IMR-90 (cell line): ENCODE results near the gene TPO. TPM values are rescaled to one million over a fixed set of nuclear protein-coding genes. Genes with fewer than 3 reads are reported as not detected.

Experiments used
- ATAC-seq: fragments of 200-7000 bp; cut with Tn5 transposase; 2 replicates; pipeline ENCODE4 v1.9.1; 2020; ENCODE audit warnings: low read depth, mild to moderate bottlenecking, moderate library complexity
- BruUV-seq: library from RNA; stranded (reverse); fragments of 400-500 nt; replicated peaks from 2 replicates; lab custom pipeline; 2021; lab: Mats Ljungman, UMichigan
- CTCF ChIA-PET: fragments of 300-600 bp; formaldehyde crosslinking; extraction: SDS; loops from one replicate; lab custom pipeline; 2021; ENCODE audit warnings: antibody characterized with exemption; lab: Yijun Ruan, JAX
- POLR2A ChIA-PET: fragments of 300-600 bp; sonication (Branson Sonifier 250); formaldehyde crosslinking; loops from one replicate; lab custom pipeline; 2022; ENCODE audit warnings: antibody characterized with exemption; ENCODE audit not compliant: unreplicated experiment; lab: Charles Lee
- DNase-seq: peaks from one replicate; pipeline ENCODE4 v3.0.0; 2013
- H2AFZ ChIP-seq: replicated peaks from 2 replicates; pipeline ENCODE3; 2013; ENCODE audit warnings: low read length, mild to moderate bottlenecking; ENCODE audit not compliant: poor library complexity
- H2AK5ac ChIP-seq: 2 replicates; pipeline ENCODE4 v1.6.1; 2013; ENCODE audit warnings: low read depth, low read length, inconsistent platforms
- H2AK9ac ChIP-seq: replicated peaks from 2 replicates; pipeline ENCODE3; 2013; ENCODE audit warnings: mild to moderate bottlenecking, low read depth, low read length, moderate library complexity; ENCODE audit not compliant: poor library complexity
- H2BK120ac ChIP-seq: 2 replicates; pipeline ENCODE4 v1.6.1; 2013; ENCODE audit warnings: low read depth, low read length, inconsistent platforms
- H2BK15ac ChIP-seq: 3 replicates; pipeline ENCODE4 v1.6.1; 2013; ENCODE audit warnings: low read depth, low read length, inconsistent platforms
- H2BK20ac ChIP-seq: 2 replicates; pipeline ENCODE4 v1.6.1; 2013; ENCODE audit warnings: low read depth, mild to moderate bottlenecking, inconsistent platforms, low read length, moderate library complexity
- H2BK5ac ChIP-seq: 2 replicates; pipeline ENCODE4 v1.6.1; 2013; ENCODE audit warnings: mild to moderate bottlenecking, low read depth, low read length, inconsistent platforms; ENCODE audit not compliant: poor library complexity, severe bottlenecking
- H3K14ac ChIP-seq: replicated peaks from 2 replicates; pipeline ENCODE4 v1.6.1; 2013; ENCODE audit warnings: low read depth, low read length, inconsistent platforms
- H3K18ac ChIP-seq: 2 replicates; pipeline ENCODE4 v1.6.1; 2013; ENCODE audit warnings: low read depth, low read length, control low read depth
- H3K23ac ChIP-seq: 2 replicates; pipeline ENCODE4 v1.6.1; 2013; ENCODE audit warnings: low read depth, low read length, inconsistent platforms
- H3K27ac ChIP-seq: 2 replicates; pipeline ENCODE4 v1.5.1; 2013; ENCODE audit warnings: mild to moderate bottlenecking, control low read depth, low read length; ENCODE audit not compliant: insufficient read depth
- H3K27me3 ChIP-seq: 2 replicates; pipeline ENCODE4 v1.6.1; 2013; ENCODE audit warnings: low read length; ENCODE audit not compliant: control insufficient read depth, insufficient read depth
- H3K36me3 ChIP-seq: 2 replicates; pipeline ENCODE4 v1.6.1; 2013; ENCODE audit warnings: low read length, mixed read lengths; ENCODE audit not compliant: control insufficient read depth, insufficient read depth
- H3K4ac ChIP-seq: 2 replicates; pipeline ENCODE4 v1.6.1; 2013; ENCODE audit warnings: low read depth, low read length, inconsistent platforms
- H3K4me1 ChIP-seq: 2 replicates; pipeline ENCODE4 v1.6.1; 2013; ENCODE audit warnings: low read length, mixed read lengths; ENCODE audit not compliant: control insufficient read depth, insufficient read depth
- H3K4me2 ChIP-seq: 2 replicates; pipeline ENCODE4 v1.6.1; 2013; ENCODE audit warnings: low read depth, mild to moderate bottlenecking, control low read depth, low read length, moderate library complexity
- H3K4me3 ChIP-seq: 2 replicates; pipeline ENCODE4 v1.5.1; 2013; ENCODE audit warnings: low read depth, mild to moderate bottlenecking, control low read depth, low read length, moderate library complexity; ENCODE audit not compliant: insufficient read depth
- H3K56ac ChIP-seq: 2 replicates; pipeline ENCODE4 v1.6.1; 2013; ENCODE audit warnings: low read length, inconsistent platforms; ENCODE audit not compliant: insufficient read depth; ENCODE audit errors: extremely low read depth
- H3K79me1 ChIP-seq, 2 experiments: 2 replicates each; pipeline ENCODE4 v1.6.1; 2013; ENCODE audit warnings: low read length in 2 of 2, inconsistent platforms in 1 of 2, low read depth in 1 of 2
- H3K9ac ChIP-seq: 2 replicates; pipeline ENCODE4 v1.6.1; 2013; ENCODE audit warnings: low read depth, low read length, control low read depth
- H3K9me1 ChIP-seq: 2 replicates; pipeline ENCODE4 v1.6.1; 2013; ENCODE audit warnings: low read length, inconsistent platforms; ENCODE audit not compliant: insufficient read depth
- H3K9me3 ChIP-seq: 2 replicates; pipeline ENCODE4 v1.6.1; 2013; ENCODE audit warnings: low read length; ENCODE audit not compliant: control insufficient read depth, insufficient read depth
- H4K20me1 ChIP-seq: 2 replicates; pipeline ENCODE4 v1.6.1; 2013; ENCODE audit warnings: low read length, inconsistent platforms; ENCODE audit not compliant: insufficient read depth
- H4K5ac ChIP-seq: 2 replicates; pipeline ENCODE4 v1.6.1; 2013; ENCODE audit warnings: mild to moderate bottlenecking, low read depth, low read length, control low read depth
- H4K8ac ChIP-seq, 2 experiments: 2 replicates each; pipeline ENCODE4 v1.6.1; 2013; ENCODE audit warnings: low read depth in 2 of 2, low read length in 2 of 2, control low read depth in 1 of 2, inconsistent platforms in 1 of 2
- H4K91ac ChIP-seq: 2 replicates; pipeline ENCODE4 v1.6.1; 2013; ENCODE audit warnings: low read depth, low read length, inconsistent platforms; ENCODE audit not compliant: insufficient read depth
- FOS ChIP-seq: fragments of 150-350 bp; IDR thresholded peaks from 2 replicates; pipeline ENCODE4 v1.6.1; 2016; ENCODE audit warnings: low read depth, low read length
- WGBS, 2 experiments: methylation state at CpG; one replicate each; pipeline versions ENCODE4 v1.1.5 to v1.1.7; 2013; ENCODE audit warnings: missing lambda C conversion rate in 2 of 2; ENCODE audit not compliant: insufficient read length in 1 of 2; ENCODE audit errors: extremely low coverage in 2 of 2; 5-methylcytosine and 5-hydroxymethylcytosine counted together
- dilution Hi-C: fragments of 300-500 bp; cut with HindIII; formaldehyde crosslinking; loops from one replicate; pipeline ENCODE4 v1.14.3; 2018; ENCODE audit warnings: low sequenced_read_pairs; ENCODE audit not compliant: unreplicated experiment
- in situ Hi-C: fragments of 300-500 bp; cut with MboI; formaldehyde crosslinking; loops from 3 replicates; pipeline ENCODE4 v1.14.3; 2019; ENCODE audit warnings: low sequenced_read_pairs, inconsistent platforms, mixed read lengths
- intact Hi-C: fragments of 100-400 bp; cut with micrococcal nuclease; formaldehyde crosslinking; loops from 2 replicates; pipeline ENCODE4 v1.10.0; 2022
- polyA plus RNA-seq, 3 experiments: library from polyadenylated mRNA; depleted of rRNA; stranded (reverse); fragments of >200 nt; gene quantifications; 2 replicates each; pipeline ENCODE4 v1.2.3, GENCODE V29; 2012; ENCODE audit warnings: low replicate concordance in 1 of 3
- total RNA-seq: library from RNA; depleted of rRNA; stranded (reverse); fragments of >200 nt; gene quantifications from 2 replicates; pipeline ENCODE4 v1.2.3, GENCODE V29; 2012

Gene TPO
- total and polyA plus RNA-seq, 2 of the 4 experiments (the other 2 are of a cell fraction) = not detected

GRCh38 chr2:1459727-1460126 lies 46.5 kb downstream of the TPO start:
- Histone ChIP-seq H3K14ac (no peak overlapping the region), H2AK9ac (no peak overlapping the region), H3K9me1 (no peaks in the 10 kb centered on the region), H2AFZ (no peak overlapping the region), H3K4me2 (no peak overlapping the region), H2BK20ac (no peak overlapping the region), H3K18ac (no peak overlapping the region), H3K4me1 (no peaks in the 10 kb centered on the region), H3K23ac (no peak overlapping the region), H4K5ac (no peak overlapping the region), H4K8ac (no peak overlapping the region), H2BK15ac (no peak overlapping the region), H2AK5ac (no peak overlapping the region), H2BK120ac (no peak overlapping the region), H2BK5ac (no peak overlapping the region), H3K79me1 (no peaks in the 10 kb centered on the region), H3K9ac (no peak overlapping the region), H3K56ac (no peak overlapping the region), H3K9me3 (peaks cover 14% of the 10 kb centered on the region; the same call in 1 of the 2 replicates), H3K4ac (no peak overlapping the region), H3K4me3 (no peak overlapping the region), H3K36me3 (no peaks in the 10 kb centered on the region), H3K27ac (no peak overlapping the region), H4K20me1 (no peaks in the 10 kb centered on the region), H4K91ac (no peak overlapping the region), H3K27me3 (no peaks in the 10 kb centered on the region)
- ATAC-seq (no peak), DNase-seq (no peak)
- CTCF ChIA-PET = no interaction called here
- 20% methylated on average over 1 of the region's 7 CpGs; no CpG with 5 or more reads in 1 of the 2 experiments for WGBS, 2 experiments
- dilution Hi-C loops = no loop called here
- no peak for TF ChIP-seq FOS
- POLR2A ChIA-PET = no interaction called here
- in situ Hi-C loops = no loop called here
- no TSS peak for BruUV-seq
- intact Hi-C loops = no loop called here
